ENCODE data around the gene FAM50A.

FAM50A gene

DNA sequence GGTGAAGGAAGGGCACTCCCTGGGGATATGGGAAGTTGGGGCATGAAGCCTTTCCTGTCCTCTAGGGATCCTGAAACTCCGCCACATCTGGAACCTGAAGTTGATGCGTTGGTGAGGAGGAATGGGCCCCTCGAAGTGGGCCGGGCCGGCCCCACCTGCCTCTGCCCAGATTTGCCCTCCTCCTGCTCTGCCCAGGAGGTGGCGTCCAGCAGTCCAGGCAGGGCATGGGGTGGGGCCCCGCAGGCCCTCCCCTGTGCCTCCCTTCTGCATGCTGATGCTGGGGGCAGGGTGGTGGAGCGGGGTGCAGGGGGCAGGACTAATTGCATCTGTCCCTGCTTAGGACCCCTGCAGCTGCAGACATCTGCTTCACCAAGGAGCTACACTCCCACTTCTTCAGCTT lies 30.8 kb upstream of the FAM50A start:
- no peak for DNase-seq

DNA sequence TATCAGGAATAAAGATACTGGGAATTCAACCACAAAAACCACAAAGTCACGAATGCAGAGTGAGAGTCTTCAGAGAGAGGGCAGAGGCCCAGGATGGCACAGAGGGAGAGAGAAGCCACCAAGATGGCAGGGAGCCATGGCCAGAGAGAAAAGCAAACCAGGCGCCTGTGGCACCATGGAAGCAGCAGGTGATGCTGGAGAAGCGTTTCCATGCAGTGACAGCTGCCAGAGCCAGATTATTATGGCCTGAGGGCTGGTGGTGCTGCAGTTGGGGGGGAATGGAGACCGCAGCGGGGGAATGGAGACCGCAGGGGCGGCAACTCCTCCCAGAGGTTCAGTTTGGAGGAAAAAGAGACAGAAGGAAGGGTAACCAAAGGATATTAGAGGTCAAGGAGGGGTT lies 26.8 kb upstream of the FAM50A start:
- peak; percentile 86 for DNase-seq

DNA sequence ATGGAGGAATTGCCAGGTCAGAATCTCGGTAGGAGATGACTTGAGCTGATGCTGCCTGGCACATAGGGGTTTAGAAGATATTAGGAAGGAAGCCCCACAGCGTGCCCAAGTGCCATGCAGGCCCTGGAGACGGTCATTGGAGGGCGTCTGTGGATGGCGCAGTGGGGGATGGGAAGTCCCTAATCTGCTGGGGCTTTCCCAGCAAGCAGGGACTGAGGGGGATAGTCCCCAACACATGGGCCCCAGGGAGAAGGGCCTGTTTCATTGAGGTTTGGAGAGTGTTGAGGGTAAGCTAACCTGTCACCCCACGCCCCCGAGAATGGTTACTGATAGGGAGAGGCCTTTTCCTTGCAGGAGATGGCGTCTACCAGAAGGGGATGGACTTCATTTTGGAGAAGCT lies 24.8 kb upstream of the FAM50A start:
- no peak for DNase-seq

DNA sequence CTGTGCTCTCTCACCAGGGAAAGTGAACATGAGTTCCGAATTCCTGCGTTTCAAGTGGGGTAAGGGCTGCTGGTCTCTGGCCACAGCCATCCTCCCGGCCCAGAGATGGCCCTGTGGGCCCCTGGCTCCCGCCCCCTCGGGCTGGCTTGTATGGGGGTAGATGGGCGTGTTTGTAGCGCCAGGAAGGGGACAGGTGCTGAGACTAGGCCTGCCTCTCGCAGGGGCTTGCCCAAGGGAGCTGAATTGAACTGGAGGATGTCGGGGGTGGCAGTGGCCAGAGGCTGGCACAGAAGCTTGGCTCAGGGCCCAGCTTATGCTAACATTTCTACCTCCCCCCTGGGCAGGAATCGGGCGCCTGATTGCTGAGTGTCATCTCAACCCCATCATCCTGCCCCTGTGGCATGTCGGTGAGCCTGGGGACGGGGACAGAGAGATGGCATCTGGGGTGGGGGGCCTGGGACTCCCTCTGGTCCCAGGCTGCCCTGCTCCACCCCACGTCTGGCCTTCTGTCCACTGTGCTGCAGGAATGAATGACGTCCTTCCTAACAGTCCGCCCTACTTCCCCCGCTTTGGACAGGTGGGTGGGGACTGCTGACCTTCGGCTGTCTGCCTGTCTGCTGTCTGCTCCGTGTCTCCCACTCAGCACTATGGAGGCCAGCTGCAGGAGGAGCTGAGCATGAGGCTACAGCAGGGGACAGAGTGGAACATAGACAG lies 24.1 kb upstream of the FAM50A start:
- peak; percentile 93 for DNase-seq

GRCh38 chrX:154420402-154420756 lies 23.6 kb upstream of the FAM50A start:
- DNase-seq, result no peak

- no peak for DNase-seq
Measured at GRCh38 chrX:154426916-154427770, 16.8 kb upstream of the FAM50A start.

DNA sequence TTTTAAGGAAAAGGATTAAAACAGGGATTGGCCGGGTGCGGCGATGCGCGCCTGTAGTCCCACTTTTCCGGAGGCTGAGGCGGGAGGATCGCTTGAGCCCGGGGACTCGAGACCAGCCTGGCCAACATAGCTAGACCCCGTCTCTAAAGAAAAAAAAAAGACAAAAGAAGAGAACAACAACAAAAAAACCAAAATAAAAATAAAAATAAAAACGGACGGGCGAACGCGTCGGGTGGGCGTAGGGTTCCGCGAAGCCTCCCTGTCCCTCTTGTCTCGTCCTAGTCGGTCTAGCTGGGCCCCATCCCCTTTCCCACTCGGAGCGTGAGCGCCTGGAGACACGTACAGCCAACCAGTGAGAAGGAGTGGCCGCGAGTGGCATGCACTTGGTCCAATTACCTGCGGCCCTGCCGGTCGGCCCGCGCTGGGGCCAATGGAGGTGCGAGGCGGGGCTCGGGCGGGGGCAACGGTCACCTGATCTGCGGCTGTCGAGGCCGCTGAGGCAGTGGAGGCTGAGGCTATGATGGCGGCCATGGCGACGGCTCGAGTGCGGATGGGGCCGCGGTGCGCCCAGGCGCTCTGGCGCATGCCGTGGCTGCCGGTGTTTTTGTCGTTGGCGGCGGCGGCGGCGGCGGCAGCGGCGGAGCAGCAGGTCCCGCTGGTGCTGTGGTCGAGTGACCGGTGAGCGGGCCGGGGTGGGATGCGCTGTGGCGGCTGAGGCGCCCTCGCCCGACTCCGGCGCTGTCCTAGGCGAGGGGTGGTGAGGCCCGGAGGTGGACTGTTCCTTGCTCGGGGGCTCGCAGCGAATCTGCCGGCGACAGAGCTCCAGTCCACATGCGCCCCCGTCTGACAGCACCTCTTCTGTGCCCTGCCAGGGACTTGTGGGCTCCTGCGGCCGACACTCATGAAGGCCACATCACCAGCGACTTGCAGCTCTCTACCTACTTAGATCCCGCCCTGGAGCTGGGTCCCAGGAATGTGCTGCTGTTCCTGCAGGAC lies 15.5 kb upstream of the FAM50A start, which contains the start of gene ATP6AP1:
Gene ATP6AP1 (plus strand): TSS at position 502 of the 996 bp plus-strand sequence. CDS start 16 bp downstream, at position 518.
- DNase-seq, result peak; percentile 98

DNA sequence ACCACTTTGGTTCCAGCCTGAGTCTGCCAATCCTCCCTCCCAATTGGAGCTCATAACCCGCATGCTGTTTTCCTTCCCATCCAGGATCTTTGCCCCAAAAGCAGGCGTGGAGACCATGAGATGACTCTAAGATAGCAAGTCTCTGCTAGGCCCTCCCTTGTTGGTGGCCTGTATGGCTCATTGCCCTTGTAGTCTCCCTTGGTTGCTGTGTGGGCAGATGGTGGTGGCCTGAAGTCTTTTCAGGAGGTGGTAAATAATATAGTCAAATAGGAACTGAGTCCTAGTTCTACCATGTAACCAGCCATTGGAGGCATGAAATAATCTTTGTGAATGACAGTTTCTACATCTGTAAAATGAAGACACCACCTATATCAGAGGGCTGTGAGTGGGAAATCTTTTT lies 14.2 kb upstream of the FAM50A start:
- no peak for DNase-seq

DNA sequence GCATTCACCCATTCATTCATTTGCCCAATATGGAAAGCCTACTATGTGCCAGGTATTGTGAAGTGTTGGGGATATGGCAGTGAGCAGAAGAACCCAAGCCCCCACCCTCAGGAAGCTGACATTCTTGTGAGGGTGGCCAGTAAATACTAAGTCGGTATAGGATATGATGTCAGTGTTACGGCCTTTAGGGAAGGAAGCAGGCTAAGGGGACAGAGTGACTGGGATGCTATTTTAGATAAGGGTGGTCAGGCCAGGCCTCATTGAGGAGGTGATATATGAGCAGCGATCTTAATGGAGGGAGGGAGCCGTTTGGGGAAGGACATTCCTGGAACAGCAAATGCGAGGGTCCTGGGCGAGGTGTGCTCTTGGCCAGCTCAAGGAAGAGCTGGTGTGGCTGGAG lies 13.5 kb upstream of the FAM50A start:
- no peak for DNase-seq

DNA sequence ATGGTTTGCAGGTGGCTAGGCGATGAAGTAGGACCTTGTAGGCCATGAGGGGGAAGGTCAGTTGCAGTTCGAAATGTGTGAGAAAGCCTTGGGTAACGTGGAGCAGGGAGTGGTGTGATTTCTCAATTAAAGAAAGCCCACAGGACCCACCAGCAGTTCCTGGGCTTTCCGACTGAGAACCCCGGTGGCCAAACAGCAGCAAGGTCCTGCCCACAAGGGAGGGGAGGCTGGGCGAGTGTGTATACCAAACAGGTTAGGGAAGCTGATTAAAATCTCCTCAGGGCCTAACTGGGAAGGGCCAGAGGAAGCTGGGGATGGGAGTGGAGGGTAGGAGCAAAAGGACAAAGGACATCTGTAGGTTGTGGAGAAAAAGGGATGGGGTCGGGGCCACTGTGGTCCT lies 13.0 kb upstream of the FAM50A start:
- no peak for DNase-seq

GRCh38 chrX:154431341-154431740 lies 12.6 kb upstream of the FAM50A start:
- no peak for DNase-seq

DNA sequence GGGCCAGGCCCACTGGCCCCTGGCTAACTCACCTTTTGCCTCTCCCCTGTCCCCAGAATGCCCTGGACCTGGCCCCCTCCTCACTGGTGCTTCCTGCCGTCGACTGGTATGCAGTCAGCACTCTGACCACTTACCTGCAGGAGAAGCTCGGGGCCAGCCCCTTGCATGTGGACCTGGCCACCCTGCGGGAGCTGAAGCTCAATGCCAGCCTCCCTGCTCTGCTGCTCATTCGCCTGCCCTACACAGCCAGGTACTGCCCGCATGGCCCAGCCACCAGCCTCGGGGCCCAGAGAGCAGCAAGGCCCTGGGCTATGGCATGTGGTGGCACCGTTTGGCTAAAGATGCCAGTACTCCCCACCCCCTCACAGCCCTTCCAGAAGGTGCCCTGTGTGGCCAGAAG lies 11.7 kb upstream of the FAM50A start:
- DNase-seq, result no peak

GRCh38 chrX:154433605-154434004 lies 10.3 kb upstream of the FAM50A start:
- DNase-seq, result no peak

- DNase-seq, result no peak
Measured at GRCh38 chrX:154434394-154435168, 9.4 kb upstream of the FAM50A start.

GRCh38 chrX:154435171-154435733 lies 8.7 kb upstream of the FAM50A start:
- no peak for DNase-seq

DNA sequence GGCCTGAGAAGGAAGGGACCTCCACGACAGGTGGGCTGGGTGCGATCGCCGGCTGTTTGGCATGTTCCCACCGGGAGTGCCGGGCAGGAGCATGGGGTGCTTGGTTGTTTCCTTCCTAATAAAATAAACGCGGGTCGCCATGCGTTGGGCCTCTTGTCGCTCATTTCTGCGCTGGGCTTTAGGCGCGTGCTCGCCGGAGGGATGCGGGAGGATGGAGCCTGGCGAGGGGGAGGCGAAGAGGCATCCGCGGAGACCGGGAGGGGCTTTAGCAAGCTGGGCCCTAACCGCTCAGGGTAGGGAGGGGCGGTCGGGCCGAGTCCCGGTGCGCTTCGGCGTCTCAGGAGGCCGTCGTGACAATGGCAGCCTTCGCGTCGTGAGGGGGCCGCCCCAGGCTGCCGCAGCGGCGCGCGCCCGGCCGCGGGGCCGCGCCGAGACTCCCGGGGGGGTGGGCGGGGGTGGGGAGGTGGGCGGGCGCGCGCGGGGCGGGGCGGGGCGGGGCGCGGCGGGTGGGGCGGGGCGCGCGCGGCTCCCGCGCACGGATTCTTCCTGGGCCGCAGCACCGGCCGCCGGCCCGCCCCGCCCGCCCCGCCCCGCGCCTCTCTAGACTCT lies 7.5 kb upstream of the FAM50A start:
- peak; percentile 63 for DNase-seq

GRCh38 chrX:154436983-154437752 lies 6.8 kb upstream of the FAM50A start, which contains the start of gene GDI1:
Gene GDI1, plus strand, starts transcription at chrX:154437154. Its CDS starts 101 bp downstream, at chrX:154437255.
- DNase-seq, result peak; percentile 46

- DNase-seq, result no peak
Measured at GRCh38 chrX:154437971-154438893, 5.7 kb upstream of the FAM50A start.

- DNase-seq, result no peak
Measured at GRCh38 chrX:154439841-154440240, 4.1 kb upstream of the FAM50A start.
